GM21423 (cell line): ENCODE measurements around the gene PRKCSH.
"Not testable (repeated sequence)": the region's sequence is repeated elsewhere in the genome, so short reads cannot be mapped to it uniquely, and the experiment has no call there.

Experiments
- ATAC-seq: cut with Tn5 transposase; IDR thresholded peaks from one replicate; pipeline ENCODE4 v1.9.1; 2021; ENCODE audit warnings: mild to moderate bottlenecking, moderate library complexity; ENCODE audit not compliant: unreplicated experiment

PRKCSH gene

GRCh38 chr19:11420429-11421370 is 14.7 kb upstream of the PRKCSH start:
- ATAC-seq = no peak

GRCh38 chr19:11421371-11422098 is 13.9 kb upstream of the PRKCSH start:
- ATAC-seq = peak; percentile 25

- peak; percentile 74 for ATAC-seq
Observed at GRCh38 chr19:11422163-11423065, 13.0 kb upstream of the PRKCSH start.

- ATAC-seq = no peak
Observed at GRCh38 chr19:11423164-11423790, 12.2 kb upstream of the PRKCSH start.

- ATAC-seq = no peak
Observed at GRCh38 chr19:11423791-11424181, 11.6 kb upstream of the PRKCSH start.

- no peak for ATAC-seq
Observed at GRCh38 chr19:11425719-11426457, 9.5 kb upstream of the PRKCSH start.

GRCh38 chr19:11426656-11427055 is 8.8 kb upstream of the PRKCSH start:
- ATAC-seq = no peak

- not testable (repeated sequence) for ATAC-seq
Observed at GRCh38 chr19:11433526-11433925, 1.9 kb upstream of the PRKCSH start.

GRCh38 chr19:11434703-11435056 is 755 bp upstream of the PRKCSH start:
- no peak for ATAC-seq

- no peak for ATAC-seq
Observed at GRCh38 chr19:11435833-11436313, 438 bp downstream of the PRKCSH start.

- ATAC-seq = no peak
Observed at GRCh38 chr19:11437955-11438354, 2.5 kb downstream of the PRKCSH start.

- ATAC-seq = no peak
Observed at GRCh38 chr19:11444059-11444458, 8.6 kb downstream of the PRKCSH start.

GRCh38 chr19:11445141-11445540 is 9.7 kb downstream of the PRKCSH start:
- no peak for ATAC-seq

- ATAC-seq = no peak
Observed at GRCh38 chr19:11446271-11446651, 10.8 kb downstream of the PRKCSH start.

GRCh38 chr19:11446652-11447301 is 11.3 kb downstream of the PRKCSH start:
- no peak for ATAC-seq

GRCh38 chr19:11447347-11448262 is 12.2 kb downstream of the PRKCSH start:
- ATAC-seq = no peak

GRCh38 chr19:11448410-11448809 is 13.0 kb downstream of the PRKCSH start:
- ATAC-seq = no peak

GRCh38 chr19:11448923-11449554 is 13.6 kb downstream of the PRKCSH start:
- ATAC-seq = no peak
